ENCODE results near the gene TMEM91. TPM values are rescaled to one million over a fixed set of nuclear protein-coding genes. Genes with fewer than 3 reads are reported as not detected.

The TMEM91 gene
- total and polyA plus RNA-seq, 2 of the 13 experiments (the other 11 are each of a cell fraction or from before 2014, with no cell fraction given), result 6.3 to 10.3 TPM

GRCh38 chr19:41409288-41409687 is 33.0 kb downstream of the TMEM91 start (continued):
- TF ChIP-seq SYNCRIP (IDR thresholded peaks at IDR 0.05; ENCODE audit: insufficient read depth, low read depth, low read length) (no peak), KLF6 (CRISPR knock-in tag; IDR thresholded peaks at IDR 0.05) (no peak), FOSL1 (CRISPR knock-in tag; IDR thresholded peaks at IDR 0.05; ENCODE audit: borderline replicate concordance) (peak; percentile 95), HDAC1 (CRISPR knock-in tag; IDR thresholded peaks at IDR 0.05) (0 out of 2 replicates have a peak, but pooled peaks have one; percentile 56), RBAK (CRISPR knock-in tag; IDR thresholded peaks at IDR 0.05) (no peak), SSRP1 (CRISPR knock-in tag; IDR thresholded peaks at IDR 0.05) (0 out of 2 replicates have a peak, but pooled peaks have one; percentile 13), POLR2AphosphoS5 (IDR thresholded peaks at IDR 0.05; ENCODE audit: low read depth, low read length) (peak; percentile 38), DPF2 (CRISPR knock-in tag; IDR thresholded peaks at IDR 0.05; ENCODE audit: borderline replicate concordance, low read depth) (peak; percentile 55; the same call in 1 of the 2 replicates), TFDP2 (CRISPR knock-in tag; IDR thresholded peaks at IDR 0.05) (no peak; the same call in 1 of the 2 replicates), ZNF615 (CRISPR knock-in tag; IDR thresholded peaks at IDR 0.05; ENCODE audit: borderline replicate concordance) (no peak), HNRNPL (IDR thresholded peaks at IDR 0.05; ENCODE audit: low read depth, low read length) (no peak), USF2 (IDR thresholded peaks at IDR 0.05; ENCODE audit: low read depth, low read length) (0 out of 2 replicates have a peak, but pooled peaks have one; percentile 4), USF2 (CRISPR knock-in tag; IDR thresholded peaks at IDR 0.05; ENCODE audit: borderline replicate concordance) (no peak; the same call in 1 of the 2 replicates), ZKSCAN8 (CRISPR knock-in tag; IDR thresholded peaks at IDR 0.05; ENCODE audit: borderline replicate concordance) (no peak), MAFK (conservative IDR thresholded peaks at IDR 0.05 in 1 of 2, IDR thresholded peaks at IDR 0.05 in 1 of 2; ENCODE audit: low read length in 2 of 2) (no peak), ZNF660 (CRISPR knock-in tag; IDR thresholded peaks at IDR 0.05; ENCODE audit: borderline replicate concordance, low read depth) (no peak), REPIN1 (CRISPR knock-in tag; IDR thresholded peaks at IDR 0.05; ENCODE audit: borderline replicate concordance, low read depth) (no peak), ZMYM4 (CRISPR knock-in tag; IDR thresholded peaks at IDR 0.05) (no peak), ZNF350 (CRISPR knock-in tag; IDR thresholded peaks at IDR 0.05; ENCODE audit: borderline replicate concordance, low read depth) (peak; percentile 21; the same call in 1 of the 2 replicates), ZNF629 (CRISPR knock-in tag; conservative IDR thresholded peaks at IDR 0.05) (no peak), GATAD1 (CRISPR knock-in tag; IDR thresholded peaks at IDR 0.05) (peak; percentile 33; the same call in 1 of the 2 replicates), HOXD1 (CRISPR knock-in tag; IDR thresholded peaks at IDR 0.05) (no peak), SMARCE1 (IDR thresholded peaks at IDR 0.05; ENCODE audit: borderline replicate concordance) (no peak)
- TF ChIP-seq, protein P1, sequence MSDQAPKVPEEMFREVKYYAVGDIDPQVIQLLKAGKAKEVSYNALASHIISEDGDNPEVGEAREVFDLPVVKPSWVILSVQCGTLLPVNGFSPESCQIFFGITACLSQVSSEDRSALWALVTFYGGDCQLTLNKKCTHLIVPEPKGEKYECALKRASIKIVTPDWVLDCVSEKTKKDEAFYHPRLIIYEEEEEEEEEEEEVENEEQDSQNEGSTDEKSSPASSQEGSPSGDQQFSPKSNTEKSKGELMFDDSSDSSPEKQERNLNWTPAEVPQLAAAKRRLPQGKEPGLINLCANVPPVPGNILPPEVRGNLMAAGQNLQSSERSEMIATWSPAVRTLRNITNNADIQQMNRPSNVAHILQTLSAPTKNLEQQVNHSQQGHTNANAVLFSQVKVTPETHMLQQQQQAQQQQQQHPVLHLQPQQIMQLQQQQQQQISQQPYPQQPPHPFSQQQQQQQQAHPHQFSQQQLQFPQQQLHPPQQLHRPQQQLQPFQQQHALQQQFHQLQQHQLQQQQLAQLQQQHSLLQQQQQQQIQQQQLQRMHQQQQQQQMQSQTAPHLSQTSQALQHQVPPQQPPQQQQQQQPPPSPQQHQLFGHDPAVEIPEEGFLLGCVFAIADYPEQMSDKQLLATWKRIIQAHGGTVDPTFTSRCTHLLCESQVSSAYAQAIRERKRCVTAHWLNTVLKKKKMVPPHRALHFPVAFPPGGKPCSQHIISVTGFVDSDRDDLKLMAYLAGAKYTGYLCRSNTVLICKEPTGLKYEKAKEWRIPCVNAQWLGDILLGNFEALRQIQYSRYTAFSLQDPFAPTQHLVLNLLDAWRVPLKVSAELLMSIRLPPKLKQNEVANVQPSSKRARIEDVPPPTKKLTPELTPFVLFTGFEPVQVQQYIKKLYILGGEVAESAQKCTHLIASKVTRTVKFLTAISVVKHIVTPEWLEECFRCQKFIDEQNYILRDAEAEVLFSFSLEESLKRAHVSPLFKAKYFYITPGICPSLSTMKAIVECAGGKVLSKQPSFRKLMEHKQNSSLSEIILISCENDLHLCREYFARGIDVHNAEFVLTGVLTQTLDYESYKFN (CRISPR knock-in tag; conservative IDR thresholded peaks at IDR 0.05), result peak; percentile 56
- TF ChIP-seq, protein P2, sequence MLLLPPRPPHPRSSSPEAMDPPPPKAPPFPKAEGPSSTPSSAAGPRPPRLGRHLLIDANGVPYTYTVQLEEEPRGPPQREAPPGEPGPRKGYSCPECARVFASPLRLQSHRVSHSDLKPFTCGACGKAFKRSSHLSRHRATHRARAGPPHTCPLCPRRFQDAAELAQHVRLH (CRISPR knock-in tag; IDR thresholded peaks at IDR 0.05; ENCODE audit: borderline replicate concordance, low read depth), result no peak

All from HepG2 (cell line).